AG10803 (cell line): ENCODE data around the gene HAO2.

Experiments used
- DNase-seq: peaks from one replicate; pipeline ENCODE4 v3.0.0; 2010; ENCODE audit warnings: low read depth
- H3K4me3 ChIP-seq: 2 replicates; pipeline ENCODE4 v1.5.1; 2011; ENCODE audit warnings: mild to moderate bottlenecking, low read length, control low read depth
- CTCF ChIP-seq: conservative IDR thresholded peaks from 2 replicates; pipeline ENCODE4 v1.5.1; 2011; ENCODE audit warnings: mild to moderate bottlenecking, low read length, control low read depth, inconsistent platforms

The HAO2 gene

GRCh38 chr1:119327450-119328155 lies 41.0 kb upstream of the HAO2 start:
- peak; percentile 21; the same call in 1 of the 2 replicates for TF ChIP-seq CTCF
- peak; percentile 56 for DNase-seq
- peak overlapping the region; percentile 42 for H3K4me3 ChIP-seq

- TF ChIP-seq CTCF = no peak
- no peak overlapping the region for H3K4me3 ChIP-seq
- no peak for DNase-seq
These were observed 38.8 kb upstream of the HAO2 start for GRCh38 chr1:119329541-119330461.

GRCh38 chr1:119330466-119331189 lies 38.0 kb upstream of the HAO2 start:
- no peak for TF ChIP-seq CTCF
- peak; percentile 44 for DNase-seq
- H3K4me3 ChIP-seq = no peak overlapping the region

GRCh38 chr1:119331190-119331515 lies 37.4 kb upstream of the HAO2 start:
- TF ChIP-seq CTCF = no peak
- DNase-seq = no peak
- H3K4me3 ChIP-seq = no peak overlapping the region

- DNase-seq = no peak
- H3K4me3 ChIP-seq = no peak overlapping the region
- TF ChIP-seq CTCF = no peak
These were observed 36.7 kb upstream of the HAO2 start for GRCh38 chr1:119331915-119332314.

- no peak overlapping the region for H3K4me3 ChIP-seq
- no peak for DNase-seq
- no peak for TF ChIP-seq CTCF
These were observed 36.0 kb upstream of the HAO2 start for GRCh38 chr1:119332622-119333021.
